Measurements from ENCODE around the gene CAPG.

GRCh38 chr2:85354286-85355072 lies 55.7 kb downstream of the CAPG start, which contains the start of the genes ELMOD3 and RETSAT:
- TF ChIP-seq CTCF (IDR thresholded peaks at IDR 0.05) (peak in 1 of 6 experiments; percentile 25), POLR2A (IDR thresholded peaks at IDR 0.05) (peak; percentile 93 to 99)

Measured in adrenal gland (tissue), 5 donors.